ENCODE measurements around the gene PRRG4. TPM values are rescaled to one million over a fixed set of nuclear protein-coding genes. Genes with fewer than 3 reads are reported as not detected.

PRRG4 gene
- polyA plus RNA-seq, 1 donor (not counting 4 experiments of a cell fraction or from before 2014, with no cell fraction given) = 10.0 TPM

GRCh38 chr11:32883421-32883820 is 53.7 kb downstream of the PRRG4 start:
- no peak overlapping the region for H3K4me3 ChIP-seq (ENCODE audit: control insufficient read depth in 2 of 3, extremely low read depth in 1 of 3, insufficient read depth in 2 of 3, low read depth in 1 of 3, low read length in 3 of 3)
- no peak overlapping the region for H3K4me2 ChIP-seq (ENCODE audit: control insufficient read depth, extremely low read depth, insufficient read depth, low read depth, low read length)
- DNase-seq (ENCODE audit: low read depth, low spot score) (no peak), FAIRE-seq (no peak)
- no peaks in the 10 kb centered on the region for H3K36me3 ChIP-seq (ENCODE audit: control insufficient read depth in 2 of 2, extremely low read depth in 1 of 2, insufficient read depth in 2 of 2, low read length in 2 of 2)
- TF ChIP-seq EZH2 (IDR thresholded peaks at IDR 0.05; ENCODE audit: low read length) = no peak
- no peak for TF ChIP-seq CTCF (optimal IDR thresholded peaks at IDR 0.05 in 1 of 3, IDR thresholded peaks at IDR 0.05 in 1 of 3, conservative IDR thresholded peaks at IDR 0.05 in 1 of 3; ENCODE audit: extremely low read depth in 1 of 3, insufficient read depth in 2 of 3, low read length in 3 of 3)
- H3K9ac ChIP-seq (ENCODE audit: control insufficient read depth, extremely low read depth, insufficient read depth, low read length) = no peak overlapping the region
- H3K27ac ChIP-seq (ENCODE audit: control insufficient read depth, insufficient read depth, low read length) = no peak overlapping the region
- no peaks in the 10 kb centered on the region for H3K79me2 ChIP-seq (ENCODE audit: control insufficient read depth, insufficient read depth, low read length)
- no peaks in the 10 kb centered on the region for H3K9me1 ChIP-seq (ENCODE audit: control insufficient read depth, extremely low read depth, insufficient read depth, low read length)
- no peak overlapping the region for H2AFZ ChIP-seq (ENCODE audit: control insufficient read depth, low read length)
- no peaks in the 10 kb centered on the region for H4K20me1 ChIP-seq (ENCODE audit: control insufficient read depth, extremely low read depth, insufficient read depth, low read length)
- dilution Hi-C loops (cut with MboI; ENCODE audit: extremely low pct_ligation_motif_present, low sequenced_read_pairs) = no loop called here
- no peaks in the 10 kb centered on the region for H3K27me3 ChIP-seq (ENCODE audit: control insufficient read depth, extremely low read depth, insufficient read depth, low read length)
- no peaks in the 10 kb centered on the region for H3K4me1 ChIP-seq (ENCODE audit: control insufficient read depth, extremely low read depth, insufficient read depth, low read length)
- no peaks in the 10 kb centered on the region for H3K9me3 ChIP-seq (ENCODE audit: control insufficient read depth, low read depth, low read length)

DNA sequence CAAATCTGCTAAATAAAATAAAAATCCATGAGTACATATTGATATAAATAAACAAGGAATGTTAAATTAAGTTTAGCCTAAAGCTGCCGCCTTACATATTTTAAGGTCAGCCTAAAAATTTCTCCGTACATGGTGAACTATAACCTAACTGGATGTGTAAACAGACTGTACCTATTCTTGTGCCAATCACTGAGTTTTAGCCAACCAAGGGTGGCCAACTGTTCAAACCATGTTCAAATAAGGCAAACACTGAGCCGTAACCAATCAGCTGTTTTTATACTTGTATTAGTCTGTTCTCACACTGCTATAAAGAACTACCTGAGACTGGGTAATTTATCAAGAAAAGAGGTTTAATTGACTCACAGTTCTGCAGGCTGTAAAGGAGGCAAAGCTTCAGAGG is 54.3 kb downstream of the PRRG4 start:
- H3K79me2 ChIP-seq (ENCODE audit: control insufficient read depth, insufficient read depth, low read length) = no peaks in the 10 kb centered on the region
- TF ChIP-seq CTCF (optimal IDR thresholded peaks at IDR 0.05 in 1 of 3, IDR thresholded peaks at IDR 0.05 in 1 of 3, conservative IDR thresholded peaks at IDR 0.05 in 1 of 3; ENCODE audit: extremely low read depth in 1 of 3, insufficient read depth in 2 of 3, low read length in 3 of 3) = no peak
- no peak for TF ChIP-seq EZH2 (IDR thresholded peaks at IDR 0.05; ENCODE audit: low read length)
- no peak overlapping the region for H3K9ac ChIP-seq (ENCODE audit: control insufficient read depth, extremely low read depth, insufficient read depth, low read length)
- H3K9me3 ChIP-seq (ENCODE audit: control insufficient read depth, low read depth, low read length) = no peaks in the 10 kb centered on the region
- H3K4me2 ChIP-seq (ENCODE audit: control insufficient read depth, extremely low read depth, insufficient read depth, low read depth, low read length) = no peak overlapping the region
- no peak overlapping the region for H2AFZ ChIP-seq (ENCODE audit: control insufficient read depth, low read length)
- no peaks in the 10 kb centered on the region for H3K27me3 ChIP-seq (ENCODE audit: control insufficient read depth, extremely low read depth, insufficient read depth, low read length)
- H4K20me1 ChIP-seq (ENCODE audit: control insufficient read depth, extremely low read depth, insufficient read depth, low read length) = no peaks in the 10 kb centered on the region
- no peak for DNase-seq (ENCODE audit: low read depth, low spot score)
- no peaks in the 10 kb centered on the region for H3K4me1 ChIP-seq (ENCODE audit: control insufficient read depth, extremely low read depth, insufficient read depth, low read length)
- H3K9me1 ChIP-seq (ENCODE audit: control insufficient read depth, extremely low read depth, insufficient read depth, low read length) = no peaks in the 10 kb centered on the region
- H3K4me3 ChIP-seq (ENCODE audit: control insufficient read depth in 2 of 3, extremely low read depth in 1 of 3, insufficient read depth in 2 of 3, low read depth in 1 of 3, low read length in 3 of 3) = no peak overlapping the region
- no peak overlapping the region for H3K27ac ChIP-seq (ENCODE audit: control insufficient read depth, insufficient read depth, low read length)
- dilution Hi-C loops (cut with MboI; ENCODE audit: extremely low pct_ligation_motif_present, low sequenced_read_pairs) = no loop called here
- H3K36me3 ChIP-seq (ENCODE audit: control insufficient read depth in 2 of 2, extremely low read depth in 1 of 2, insufficient read depth in 2 of 2, low read length in 2 of 2) = no peaks in the 10 kb centered on the region
- FAIRE-seq = no peak
